Endothelial cell (in vitro differentiated cells): ENCODE data around the gene ALDH3B2. TPM values are rescaled to one million over a fixed set of nuclear protein-coding genes. Genes with fewer than 3 reads are reported as not detected.

Experiments used
- DNase-seq: peaks from one replicate; pipeline ENCODE4 v3.0.0; 2021; ENCODE audit warnings: low spot score
- H3K27ac Mint-ChIP-seq: one replicate; pipeline ENCODE4 v1.8.0; 2021; ENCODE audit warnings: mixed read lengths, inconsistent platforms; ENCODE audit not compliant: unreplicated experiment
- H3K27me3 Mint-ChIP-seq: one replicate; pipeline ENCODE4 v1.8.0; 2021; ENCODE audit warnings: mild to moderate bottlenecking, moderate library complexity, mixed read lengths, inconsistent platforms; ENCODE audit not compliant: unreplicated experiment
- H3K36me3 Mint-ChIP-seq: one replicate; pipeline ENCODE4 v1.8.0; 2021; ENCODE audit warnings: mild to moderate bottlenecking, low read depth, mixed read lengths, inconsistent platforms; ENCODE audit not compliant: unreplicated experiment
- H3K4me1 Mint-ChIP-seq: one replicate; pipeline ENCODE4 v1.8.0; 2021; ENCODE audit warnings: mild to moderate bottlenecking, mixed read lengths, inconsistent platforms; ENCODE audit not compliant: unreplicated experiment
- H3K4me3 Mint-ChIP-seq: one replicate; pipeline ENCODE4 v1.8.0; 2021; ENCODE audit warnings: mild to moderate bottlenecking, mixed read lengths, inconsistent platforms; ENCODE audit not compliant: unreplicated experiment
- H3K9me3 Mint-ChIP-seq: one replicate; pipeline ENCODE4 v1.8.0; 2021; ENCODE audit warnings: mixed read lengths, inconsistent platforms; ENCODE audit not compliant: unreplicated experiment
- CTCF ChIP-seq: fragments of 200-600 bp; sonication (generic); IDR thresholded peaks from one replicate; pipeline ENCODE4 v1.5.0; 2021; ENCODE audit warnings: antibody characterized with exemption; ENCODE audit not compliant: unreplicated experiment
- total RNA-seq: library from RNA; stranded (reverse); fragmentation: NEBNext Ultra II Directional; extraction: Animal tissue kit (Norgen Biotek cat#: 25700); gene quantifications from one replicate; pipeline ENCODE4 v1.2.1, GENCODE V29; 2021; ENCODE audit not compliant: unreplicated experiment

ALDH3B2 gene
- total RNA-seq, 1 donor from 2014 or later, result 0.72 TPM

GRCh38 chr11:67617243-67617953 is 57.0 kb downstream of the ALDH3B2 start:
- H3K27me3 Mint-ChIP-seq, result peaks cover 10% of the 10 kb centered on the region
- no peaks in the 10 kb centered on the region for H3K9me3 Mint-ChIP-seq
- H3K4me1 Mint-ChIP-seq, result peaks cover 17% of the 10 kb centered on the region
- peaks cover 4% of the 10 kb centered on the region for H3K36me3 Mint-ChIP-seq
- DNase-seq, result no peak
- no peak for TF ChIP-seq CTCF
- no peak overlapping the region for H3K27ac Mint-ChIP-seq
- no peak overlapping the region for H3K4me3 Mint-ChIP-seq

GRCh38 chr11:67616431-67617242 is 57.8 kb downstream of the ALDH3B2 start:
- Mint-ChIP-seq H3K27ac (no peak overlapping the region), H3K27me3 (peaks cover 12% of the 10 kb centered on the region), H3K9me3 (no peaks in the 10 kb centered on the region), H3K4me1 (peaks cover 12% of the 10 kb centered on the region), H3K4me3 (no peak overlapping the region), H3K36me3 (peaks cover 4% of the 10 kb centered on the region)
- no peak for TF ChIP-seq CTCF
- no peak for DNase-seq

GRCh38 chr11:67615728-67616430 is 58.5 kb downstream of the ALDH3B2 start:
- Mint-ChIP-seq H3K4me3 (no peak overlapping the region), H3K27ac (no peak overlapping the region), H3K36me3 (peaks cover 4% of the 10 kb centered on the region), H3K27me3 (peaks cover 12% of the 10 kb centered on the region), H3K4me1 (peaks cover 6% of the 10 kb centered on the region), H3K9me3 (no peaks in the 10 kb centered on the region)
- DNase-seq, result no peak
- TF ChIP-seq CTCF, result no peak

- DNase-seq, result peak; percentile 77
- peaks cover 12% of the 10 kb centered on the region for H3K27me3 Mint-ChIP-seq
- no peaks in the 10 kb centered on the region for H3K9me3 Mint-ChIP-seq
- H3K36me3 Mint-ChIP-seq, result peaks cover 4% of the 10 kb centered on the region
- peak; percentile 27 for TF ChIP-seq CTCF
- H3K4me1 Mint-ChIP-seq, result peaks cover 4% of the 10 kb centered on the region
- no peak overlapping the region for H3K27ac Mint-ChIP-seq
- no peak overlapping the region for H3K4me3 Mint-ChIP-seq
These were observed 59.4 kb downstream of the ALDH3B2 start for GRCh38 chr11:67614730-67615714.
